SJCRH30 (cell line): ENCODE measurements around the gene GPC3. TPM values are rescaled to one million over a fixed set of nuclear protein-coding genes. Genes with fewer than 3 reads are reported as not detected.

Experiments used
- DNase-seq, 2 experiments: peaks; one replicate each; pipeline ENCODE4 v3.0.0-alpha.2; 2015 to 2020
- H3K27ac ChIP-seq: fragments of 250-450 bp; sonication (Bioruptor Pico); 2 replicates; pipeline ENCODE4 v1.5.1; 2020; ENCODE audit warnings: mild to moderate bottlenecking, moderate library complexity
- H3K27me3 ChIP-seq: fragments of 250-450 bp; sonication (Bioruptor Pico); 2 replicates; pipeline ENCODE4 v1.5.1; 2020; ENCODE audit warnings: mild to moderate bottlenecking, moderate library complexity
- H3K36me3 ChIP-seq: fragments of 250-450 bp; sonication (Bioruptor Pico); 2 replicates; pipeline ENCODE4 v1.5.1; 2020; ENCODE audit warnings: mild to moderate bottlenecking, moderate library complexity
- H3K4me1 ChIP-seq: fragments of 250-450 bp; sonication (Bioruptor Pico); 2 replicates; pipeline ENCODE4 v1.5.1; 2020; ENCODE audit warnings: mild to moderate bottlenecking, moderate library complexity
- H3K4me3 ChIP-seq: fragments of 250-450 bp; sonication (Bioruptor Pico); 2 replicates; pipeline ENCODE4 v1.5.1; 2020; ENCODE audit warnings: mild to moderate bottlenecking, moderate library complexity
- H3K9me3 ChIP-seq: fragments of 250-450 bp; sonication (Bioruptor Pico); replicated peaks from 2 replicates; pipeline ENCODE4 v1.5.1; 2020; ENCODE audit warnings: mild to moderate bottlenecking, moderate library complexity
- total RNA-seq: library from RNA; depleted of rRNA; stranded (reverse); fragments of >200 nt; shearing (Covaris generic); gene quantifications from 2 replicates; pipeline ENCODE4 v1.2.3, GENCODE V29; 2014

Gene GPC3
- total RNA-seq, 1 experiment from 2014 or later = 27.6 TPM

GRCh38 chrX:133609166-133609565, 376.2 kb downstream of the GPC3 start:
- Histone ChIP-seq H3K9me3 (no peaks in the 10 kb centered on the region), H3K27me3 (no peaks in the 10 kb centered on the region), H3K27ac (no peak overlapping the region), H3K4me1 (no peaks in the 10 kb centered on the region), H3K36me3 (no peaks in the 10 kb centered on the region), H3K4me3 (no peak overlapping the region)
- DNase-seq = no peak

GRCh38 chrX:133608406-133608805, 377.0 kb downstream of the GPC3 start:
- Histone ChIP-seq H3K4me3 (no peak overlapping the region), H3K9me3 (no peaks in the 10 kb centered on the region), H3K27ac (no peak overlapping the region), H3K4me1 (no peaks in the 10 kb centered on the region), H3K36me3 (no peaks in the 10 kb centered on the region), H3K27me3 (no peaks in the 10 kb centered on the region)
- no peak for DNase-seq

- Histone ChIP-seq H3K27me3 (no peaks in the 10 kb centered on the region), H3K36me3 (no peaks in the 10 kb centered on the region), H3K27ac (no peak overlapping the region), H3K4me3 (no peak overlapping the region), H3K9me3 (no peaks in the 10 kb centered on the region), H3K4me1 (no peaks in the 10 kb centered on the region)
- no peak for DNase-seq
Observed at GRCh38 chrX:133607419-133608348, 377.7 kb downstream of the GPC3 start.

GRCh38 chrX:133606990-133607389, 378.4 kb downstream of the GPC3 start:
- H3K27ac ChIP-seq = no peak overlapping the region
- no peaks in the 10 kb centered on the region for H3K4me1 ChIP-seq
- H3K4me3 ChIP-seq = no peak overlapping the region
- no peak for DNase-seq
- no peaks in the 10 kb centered on the region for H3K36me3 ChIP-seq
- H3K27me3 ChIP-seq = no peaks in the 10 kb centered on the region
- no peaks in the 10 kb centered on the region for H3K9me3 ChIP-seq

GRCh38 chrX:133604801-133605200, 380.6 kb downstream of the GPC3 start:
- Histone ChIP-seq H3K27me3 (no peaks in the 10 kb centered on the region), H3K4me3 (no peak overlapping the region), H3K9me3 (no peaks in the 10 kb centered on the region), H3K27ac (no peak overlapping the region), H3K4me1 (no peaks in the 10 kb centered on the region), H3K36me3 (no peaks in the 10 kb centered on the region)
- no peak for DNase-seq

- Histone ChIP-seq H3K27ac (no peak overlapping the region), H3K9me3 (no peaks in the 10 kb centered on the region), H3K27me3 (no peaks in the 10 kb centered on the region), H3K4me3 (no peak overlapping the region), H3K36me3 (no peaks in the 10 kb centered on the region), H3K4me1 (no peaks in the 10 kb centered on the region)
- no peak for DNase-seq
Observed at GRCh38 chrX:133602881-133603280, 382.5 kb downstream of the GPC3 start.

- no peaks in the 10 kb centered on the region for H3K4me1 ChIP-seq
- no peaks in the 10 kb centered on the region for H3K36me3 ChIP-seq
- no peaks in the 10 kb centered on the region for H3K9me3 ChIP-seq
- no peak for DNase-seq
- no peak overlapping the region for H3K27ac ChIP-seq
- H3K27me3 ChIP-seq = no peaks in the 10 kb centered on the region
- no peak overlapping the region for H3K4me3 ChIP-seq
Observed at GRCh38 chrX:133601116-133601515, 384.3 kb downstream of the GPC3 start.

- no peaks in the 10 kb centered on the region for H3K36me3 ChIP-seq
- H3K27me3 ChIP-seq = no peaks in the 10 kb centered on the region
- no peak for DNase-seq
- H3K27ac ChIP-seq = no peak overlapping the region
- no peaks in the 10 kb centered on the region for H3K9me3 ChIP-seq
- H3K4me1 ChIP-seq = no peaks in the 10 kb centered on the region
- no peak overlapping the region for H3K4me3 ChIP-seq
Observed at GRCh38 chrX:133600536-133600935, 384.9 kb downstream of the GPC3 start.

GRCh38 chrX:133598601-133599335, 386.6 kb downstream of the GPC3 start:
- DNase-seq = no peak
- Histone ChIP-seq H3K36me3 (no peaks in the 10 kb centered on the region), H3K27me3 (no peaks in the 10 kb centered on the region), H3K9me3 (no peaks in the 10 kb centered on the region), H3K27ac (no peak overlapping the region), H3K4me1 (no peaks in the 10 kb centered on the region), H3K4me3 (no peak overlapping the region)

- Histone ChIP-seq H3K27ac (no peak overlapping the region), H3K36me3 (no peaks in the 10 kb centered on the region), H3K4me1 (peaks cover 9% of the 10 kb centered on the region), H3K4me3 (no peak overlapping the region), H3K9me3 (no peaks in the 10 kb centered on the region), H3K27me3 (no peaks in the 10 kb centered on the region)
- DNase-seq = no peak
Observed at GRCh38 chrX:133594156-133594555, 391.2 kb downstream of the GPC3 start.

- peaks cover 9% of the 10 kb centered on the region for H3K4me1 ChIP-seq
- H3K36me3 ChIP-seq = no peaks in the 10 kb centered on the region
- no peak overlapping the region for H3K4me3 ChIP-seq
- H3K27me3 ChIP-seq = no peaks in the 10 kb centered on the region
- DNase-seq = no peak
- H3K27ac ChIP-seq = no peak overlapping the region
- H3K9me3 ChIP-seq = no peaks in the 10 kb centered on the region
Observed at GRCh38 chrX:133593531-133593930, 391.9 kb downstream of the GPC3 start.

GRCh38 chrX:133590703-133591505, 394.5 kb downstream of the GPC3 start:
- H3K4me3 ChIP-seq = no peak overlapping the region
- DNase-seq = peak; percentile 7 to 46
- peaks cover 9% of the 10 kb centered on the region for H3K4me1 ChIP-seq
- no peaks in the 10 kb centered on the region for H3K36me3 ChIP-seq
- no peaks in the 10 kb centered on the region for H3K27me3 ChIP-seq
- H3K27ac ChIP-seq = peak overlapping the region; percentile 48; the same call in 1 of the 2 replicates
- no peaks in the 10 kb centered on the region for H3K9me3 ChIP-seq

GRCh38 chrX:133588827-133589226, 396.6 kb downstream of the GPC3 start:
- Histone ChIP-seq H3K9me3 (no peaks in the 10 kb centered on the region), H3K27ac (no peak overlapping the region), H3K27me3 (no peaks in the 10 kb centered on the region), H3K4me3 (no peak overlapping the region), H3K36me3 (no peaks in the 10 kb centered on the region), H3K4me1 (peaks cover 9% of the 10 kb centered on the region)
- no peak for DNase-seq

- no peak overlapping the region for H3K27ac ChIP-seq
- DNase-seq = no peak
- H3K4me3 ChIP-seq = no peak overlapping the region
- H3K27me3 ChIP-seq = no peaks in the 10 kb centered on the region
- no peaks in the 10 kb centered on the region for H3K36me3 ChIP-seq
- peaks cover 9% of the 10 kb centered on the region for H3K4me1 ChIP-seq
- H3K9me3 ChIP-seq = no peaks in the 10 kb centered on the region
Observed at GRCh38 chrX:133587818-133588217, 397.6 kb downstream of the GPC3 start.

- Histone ChIP-seq H3K36me3 (no peaks in the 10 kb centered on the region), H3K9me3 (no peaks in the 10 kb centered on the region), H3K27ac (no peak overlapping the region), H3K4me1 (peaks cover 9% of the 10 kb centered on the region), H3K4me3 (no peak overlapping the region), H3K27me3 (no peaks in the 10 kb centered on the region)
- DNase-seq = no peak
Observed at GRCh38 chrX:133587071-133587470, 398.3 kb downstream of the GPC3 start.
